CD4-positive, CD25-positive, alpha-beta regulatory T cell (primary cell): Measurements from ENCODE around the gene STX18. TPM values are rescaled to one million over a fixed set of nuclear protein-coding genes. Genes with fewer than 3 reads are reported as not detected.

Source experiments
- ATAC-seq, 2 donors: fragments of 150-1000 bp; cut with Tn5 transposase; one replicate each; pipeline ENCODE4 v1.10.0; 2021; ENCODE audit warnings: low read depth in 2 of 2, moderate number of reproducible peaks in 2 of 2, moderate library complexity in 1 of 2
- DNase-seq, 3 donors: peaks; one replicate each; pipeline versions ENCODE4 v3.0.0 to v3.0.0-alpha.2; 2012 to 2022; ENCODE audit warnings: mixed read lengths in 1 of 3
- H3K27ac ChIP-seq: one replicate; pipeline ENCODE4 v1.7.0; 2013; ENCODE audit warnings: mild to moderate bottlenecking, low read length; ENCODE audit not compliant: insufficient read depth, poor library complexity, severe bottlenecking
- H3K27me3 ChIP-seq: one replicate; pipeline ENCODE4 v1.7.0; 2013; ENCODE audit warnings: low read length; ENCODE audit not compliant: control insufficient read depth, insufficient read depth
- H3K36me3 ChIP-seq: one replicate; pipeline ENCODE4 v1.7.0; 2013; ENCODE audit warnings: mild to moderate bottlenecking, low read length, moderate library complexity; ENCODE audit not compliant: control insufficient read depth, insufficient read depth
- H3K4me1 ChIP-seq: 2 replicates; pipeline ENCODE4 v1.7.0; 2013; ENCODE audit warnings: mild to moderate bottlenecking, low read length; ENCODE audit not compliant: insufficient read depth, control insufficient read depth, poor library complexity, severe bottlenecking
- H3K4me3 ChIP-seq: one replicate; pipeline ENCODE4 v1.7.0; 2013; ENCODE audit warnings: low read depth, mild to moderate bottlenecking, low read length, moderate library complexity
- H3K9me3 ChIP-seq, 2 experiments: 1 replicate in 1 of 2; 2 replicates in 1 of 2; pipeline ENCODE4 v1.7.0; 2013; ENCODE audit warnings: low read length in 2 of 2, mild to moderate bottlenecking in 1 of 2, moderate library complexity in 1 of 2; ENCODE audit not compliant: control insufficient read depth in 2 of 2
- H3K27ac Mint-ChIP-seq, 3 donors: one replicate each; pipeline ENCODE4 v1.8.0; 2020 to 2022; ENCODE audit warnings: mild to moderate bottlenecking in 3 of 3, mixed read lengths in 3 of 3, moderate library complexity in 2 of 3
- H3K27me3 Mint-ChIP-seq: one replicate; pipeline ENCODE4 v1.8.0; 2022; ENCODE audit warnings: mild to moderate bottlenecking, mixed read lengths
- H3K36me3 Mint-ChIP-seq: one replicate; pipeline ENCODE4 v1.8.0; 2020; ENCODE audit warnings: mixed read lengths
- H3K4me1 Mint-ChIP-seq, 4 donors: one replicate each; pipeline ENCODE4 v1.8.0; 2020 to 2022; ENCODE audit warnings: mixed read lengths in 4 of 4, mild to moderate bottlenecking in 1 of 4
- H3K4me3 Mint-ChIP-seq, 4 donors: one replicate each; pipeline ENCODE4 v1.8.0; 2020 to 2022; ENCODE audit warnings: mild to moderate bottlenecking in 4 of 4, mixed read lengths in 4 of 4, moderate library complexity in 3 of 4
- H3K9me3 Mint-ChIP-seq, 7 donors: one replicate each; pipeline ENCODE4 v1.8.0; 2020 to 2022; ENCODE audit warnings: mixed read lengths in 7 of 7, mild to moderate bottlenecking in 3 of 7, moderate library complexity in 2 of 7
- polyA plus RNA-seq, 4 donors: library from polyadenylated mRNA; unstranded; fragments of 300-500 nt; fragmentation: Illumina TruSeq; gene quantifications; one replicate each; pipeline ENCODE4 v1.2.3, GENCODE V29; 2021
- total RNA-seq: library from RNA; stranded (reverse); gene quantifications from one replicate; pipeline ENCODE4 v1.2.3, GENCODE V29; 2022

Gene STX18
- total and polyA plus RNA-seq, 5 donors from 2014 or later = 15.9 to 27.2 (median 23.6) TPM

DNA sequence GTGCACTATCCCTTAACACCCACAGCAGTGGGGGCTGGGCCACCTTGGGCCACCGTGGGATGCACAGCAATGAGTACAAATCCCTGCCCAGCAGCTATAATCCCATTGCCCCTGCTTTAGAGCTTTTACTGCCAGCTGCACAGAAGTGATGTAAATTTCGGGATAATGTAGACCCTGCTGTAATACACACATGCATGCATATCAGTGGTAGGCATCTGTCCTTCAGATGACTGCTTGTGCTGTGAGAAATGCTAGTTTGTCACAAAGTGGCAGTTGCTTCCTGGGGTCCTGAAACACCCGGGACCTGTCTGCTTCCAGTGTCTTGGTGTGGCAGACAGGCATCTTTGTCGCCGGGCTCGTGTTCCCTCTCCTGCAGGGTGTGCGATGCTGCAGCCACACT lies 140.8 kb downstream of the STX18 start:
- ATAC-seq = no peak
- no peak for DNase-seq
- H3K4me3 ChIP-seq = no peak overlapping the region
- peaks cover 8% of the 10 kb centered on the region for H3K27me3 Mint-ChIP-seq
- no peak overlapping the region for H3K4me3 Mint-ChIP-seq
- H3K27ac ChIP-seq = no peak overlapping the region
- H3K36me3 Mint-ChIP-seq = no peaks in the 10 kb centered on the region
- no peak overlapping the region for H3K27ac Mint-ChIP-seq
- H3K4me1 ChIP-seq = no peaks in the 10 kb centered on the region
- H3K27me3 ChIP-seq = peaks cover 2% of the 10 kb centered on the region
- no peaks in the 10 kb centered on the region for H3K9me3 ChIP-seq
- H3K9me3 Mint-ChIP-seq = peaks cover 0 to 3% (median 0%) of the 10 kb centered on the region in 7 donors
- no peaks in the 10 kb centered on the region for H3K4me1 Mint-ChIP-seq
- no peaks in the 10 kb centered on the region for H3K36me3 ChIP-seq

DNA sequence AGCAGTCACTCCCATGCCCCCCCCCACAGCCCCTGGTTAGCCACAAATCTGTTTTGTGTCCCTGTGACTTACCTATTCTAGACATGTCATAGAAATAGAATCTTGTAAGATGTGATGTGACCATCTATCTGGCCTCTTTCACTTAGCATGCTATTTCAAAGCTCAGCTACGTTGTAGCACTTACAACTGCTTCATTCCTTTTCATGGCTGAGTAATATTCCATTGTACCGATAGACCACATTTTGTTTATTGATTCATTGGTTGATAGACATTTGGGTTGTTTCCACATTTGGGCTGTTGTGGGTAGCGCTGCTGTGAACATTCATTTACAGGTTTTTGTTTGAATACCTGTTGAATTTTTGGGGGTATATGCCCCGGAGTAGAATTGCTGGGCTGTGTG lies 143.4 kb downstream of the STX18 start:
- Mint-ChIP-seq H3K27ac (no peak overlapping the region), H3K4me3 (no peak overlapping the region), H3K36me3 (peaks cover 3% of the 10 kb centered on the region), H3K4me1 (no peaks in the 10 kb centered on the region), H3K27me3 (no peaks in the 10 kb centered on the region), H3K9me3 (peaks cover 0 to 3% (median 0%) of the 10 kb centered on the region in 7 donors)
- ATAC-seq (no peak), DNase-seq (no peak)
- no peaks in the 10 kb centered on the region for H3K4me1 ChIP-seq
- H3K27me3 ChIP-seq = peaks cover 2% of the 10 kb centered on the region
- no peak overlapping the region for H3K27ac ChIP-seq
- H3K36me3 ChIP-seq = no peaks in the 10 kb centered on the region
- H3K9me3 ChIP-seq = no peaks in the 10 kb centered on the region
- H3K4me3 ChIP-seq = no peak overlapping the region

DNA sequence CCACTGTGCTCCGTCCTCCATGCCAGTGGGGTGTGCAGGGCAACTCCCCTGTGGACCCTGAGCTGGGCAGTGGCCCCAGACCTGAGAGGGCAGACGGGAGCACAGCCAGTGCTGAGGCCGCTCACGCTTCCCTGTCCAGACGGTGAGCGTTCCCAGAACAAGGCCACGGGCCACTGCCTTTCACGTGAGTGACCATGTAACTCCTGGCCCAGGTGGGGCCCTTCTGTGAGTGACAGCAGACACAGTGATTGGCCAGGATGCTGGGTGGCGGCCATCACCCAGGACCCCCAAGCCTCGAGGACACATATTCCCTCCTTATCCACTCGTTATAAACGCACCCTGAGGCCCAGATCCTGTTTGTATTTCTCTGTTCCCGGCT lies 144.4 kb downstream of the STX18 start:
- no peaks in the 10 kb centered on the region for H3K4me1 ChIP-seq
- no peak overlapping the region for H3K27ac ChIP-seq
- Mint-ChIP-seq H3K36me3 (peaks cover 3% of the 10 kb centered on the region), H3K4me1 (no peaks in the 10 kb centered on the region), H3K9me3 (peaks cover 0 to 3% (median 0%) of the 10 kb centered on the region in 7 donors), H3K4me3 (no peak overlapping the region), H3K27ac (no peak overlapping the region), H3K27me3 (no peaks in the 10 kb centered on the region)
- H3K9me3 ChIP-seq = no peaks in the 10 kb centered on the region
- DNase-seq = no peak
- no peaks in the 10 kb centered on the region for H3K36me3 ChIP-seq
- peaks cover 2% of the 10 kb centered on the region for H3K27me3 ChIP-seq
- H3K4me3 ChIP-seq = no peak overlapping the region
- no peak for ATAC-seq

DNA sequence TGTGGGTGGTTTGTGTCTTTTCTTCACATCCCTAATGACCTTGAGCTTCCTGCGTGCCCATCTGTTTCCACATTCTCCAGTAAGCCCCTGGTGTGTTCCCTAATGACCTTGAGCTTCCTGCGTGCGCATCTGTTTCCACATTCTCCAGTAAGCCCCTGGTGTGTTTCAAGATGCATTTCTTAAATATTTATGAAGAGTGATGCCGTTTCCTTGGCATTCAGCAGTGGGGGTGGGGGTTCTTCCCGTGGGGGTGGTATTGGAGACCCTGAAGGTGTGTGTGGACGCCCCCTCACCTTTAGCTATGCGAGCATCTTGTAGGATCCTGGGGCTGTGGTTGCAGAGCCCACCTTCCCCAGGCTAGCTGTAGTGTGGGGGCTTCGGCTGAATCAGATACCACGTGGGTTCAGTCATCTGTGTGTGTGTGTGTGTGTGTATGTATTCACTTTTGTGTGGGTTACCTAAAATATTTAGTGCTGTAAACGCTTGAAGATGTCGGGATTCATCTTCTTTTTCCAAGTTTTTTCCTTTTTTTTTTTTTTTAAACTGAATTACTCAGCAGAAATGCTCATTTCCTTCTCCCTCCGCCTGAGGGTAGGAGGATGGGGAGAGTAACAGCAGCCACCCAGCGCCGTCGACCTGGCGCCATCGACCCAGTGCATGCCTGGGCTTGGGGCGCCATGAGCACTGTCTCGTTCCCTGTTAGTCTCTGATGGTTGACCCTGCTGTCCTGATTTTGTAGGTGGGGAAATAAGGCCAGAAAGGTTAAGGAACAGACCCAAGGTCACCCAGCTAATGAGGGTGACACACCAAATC lies 145.0 kb downstream of the STX18 start:
- H3K4me3 Mint-ChIP-seq = no peak overlapping the region
- H3K27ac Mint-ChIP-seq = peak overlapping the region in 1 of 3 donors; percentile 59
- no peak for ATAC-seq

DNA sequence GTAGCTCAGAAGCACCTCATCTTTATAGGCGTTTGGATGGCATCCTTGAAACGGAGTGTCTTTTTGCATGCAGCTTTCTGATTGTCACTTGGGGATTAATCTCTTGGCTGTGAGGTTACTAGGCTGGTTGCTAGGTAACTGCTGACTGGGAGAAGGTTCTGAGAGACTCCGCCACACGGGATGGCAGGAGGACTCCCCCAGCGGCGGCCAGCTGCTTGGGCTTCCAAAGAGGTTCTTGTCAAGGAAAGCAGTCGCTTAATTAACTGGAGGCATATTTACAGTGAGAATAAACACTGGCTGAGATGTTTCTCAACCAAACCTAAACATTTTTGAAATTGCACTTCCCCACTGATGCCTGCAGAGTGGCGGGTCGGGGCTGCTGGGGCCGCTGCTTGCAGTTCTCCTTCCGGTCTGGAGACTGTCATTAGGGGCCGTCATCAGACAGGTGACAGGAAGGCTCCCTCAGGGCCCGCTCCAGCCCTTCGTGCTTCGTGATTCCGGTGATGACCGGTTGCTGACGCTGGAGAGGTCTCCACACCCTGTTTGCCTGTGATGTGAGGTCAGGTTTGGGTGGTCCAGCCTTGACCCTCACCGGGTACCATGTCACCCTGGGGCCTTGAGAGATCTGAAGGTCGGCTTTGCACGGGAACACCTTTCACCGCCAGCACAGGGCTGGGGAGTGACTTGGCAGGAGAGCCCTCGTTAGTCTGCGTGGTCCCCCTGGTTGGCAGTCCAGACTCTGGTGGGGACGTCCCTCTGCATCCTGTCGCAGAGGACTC lies 145.8 kb downstream of the STX18 start:
- Mint-ChIP-seq H3K4me1 (no peaks in the 10 kb centered on the region), H3K27me3 (peaks cover 4% of the 10 kb centered on the region), H3K9me3 (peaks cover 0 to 3% (median 0%) of the 10 kb centered on the region in 7 donors), H3K36me3 (peaks cover 3% of the 10 kb centered on the region), H3K4me3 (no peak overlapping the region), H3K27ac (no peak overlapping the region)
- ATAC-seq (no peak), DNase-seq (no peak)
- Histone ChIP-seq H3K36me3 (no peaks in the 10 kb centered on the region), H3K27me3 (peaks cover 2% of the 10 kb centered on the region), H3K9me3 (no peaks in the 10 kb centered on the region), H3K27ac (no peak overlapping the region), H3K4me1 (no peaks in the 10 kb centered on the region), H3K4me3 (no peak overlapping the region)

More for the DNA sequence above, 145.0 kb downstream of the STX18 start:
- Histone ChIP-seq H3K27me3 (peaks cover 2% of the 10 kb centered on the region), H3K9me3 (no peaks in the 10 kb centered on the region), H3K36me3 (no peaks in the 10 kb centered on the region), H3K4me1 (no peaks in the 10 kb centered on the region), H3K4me3 (no peak overlapping the region), H3K27ac (no peak overlapping the region)
- Mint-ChIP-seq H3K27me3 (peaks cover 3% of the 10 kb centered on the region), H3K4me1 (no peaks in the 10 kb centered on the region), H3K36me3 (peaks cover 3% of the 10 kb centered on the region), H3K9me3 (peaks cover 0 to 3% (median 0%) of the 10 kb centered on the region in 7 donors)
- no peak for DNase-seq

DNA sequence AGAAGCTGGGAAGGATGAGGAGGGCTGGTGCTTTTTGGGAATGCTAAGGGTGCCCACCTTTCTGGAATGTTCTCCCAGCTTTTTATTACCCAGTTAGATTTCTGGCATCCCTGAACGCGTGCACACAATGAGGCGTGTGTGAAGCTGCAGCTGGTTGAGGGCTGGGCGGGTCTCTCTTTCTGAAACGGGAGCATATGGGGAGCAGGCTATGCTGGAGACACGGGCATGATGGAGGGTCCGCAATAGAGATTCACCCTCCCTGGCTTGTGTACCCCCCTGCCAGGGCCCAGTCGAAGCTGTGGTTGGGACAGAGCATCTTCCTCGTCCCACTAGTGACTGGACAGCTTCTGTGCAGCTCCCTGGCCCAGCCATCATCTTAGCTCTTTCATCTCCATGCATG lies 146.5 kb downstream of the STX18 start:
- peaks cover 3% of the 10 kb centered on the region for H3K36me3 Mint-ChIP-seq
- H3K4me1 ChIP-seq = no peaks in the 10 kb centered on the region
- H3K36me3 ChIP-seq = no peaks in the 10 kb centered on the region
- no peaks in the 10 kb centered on the region for H3K9me3 ChIP-seq
- DNase-seq = no peak
- H3K27me3 ChIP-seq = no peaks in the 10 kb centered on the region
- no peaks in the 10 kb centered on the region for H3K4me1 Mint-ChIP-seq
- H3K9me3 Mint-ChIP-seq = peaks cover 0 to 3% (median 0%) of the 10 kb centered on the region in 7 donors
- H3K27ac ChIP-seq = no peak overlapping the region
- no peak overlapping the region for H3K4me3 Mint-ChIP-seq
- no peak for ATAC-seq
- no peak overlapping the region for H3K4me3 ChIP-seq
- peaks cover 7% of the 10 kb centered on the region for H3K27me3 Mint-ChIP-seq
- no peak overlapping the region for H3K27ac Mint-ChIP-seq

DNA sequence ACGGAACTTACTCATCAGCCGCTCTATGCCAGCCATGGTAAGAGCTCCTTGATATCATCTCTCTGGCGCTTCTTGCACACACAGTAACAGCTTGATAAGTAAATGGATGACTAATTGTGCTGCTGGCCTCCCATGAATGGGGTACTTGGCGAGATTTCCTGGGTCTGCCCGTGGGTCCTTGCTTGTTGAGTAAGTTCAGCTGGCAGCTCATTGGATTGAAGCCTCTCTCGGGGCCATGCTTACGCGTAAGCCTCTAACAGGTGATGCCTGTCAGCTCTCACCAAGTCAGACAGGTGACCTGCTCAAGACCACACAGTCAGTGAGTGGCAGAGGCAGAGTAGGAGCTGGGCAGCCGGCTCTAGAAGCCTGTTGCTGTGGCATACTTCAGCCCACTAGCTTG lies 147.2 kb downstream of the STX18 start:
- no peak overlapping the region for H3K4me3 ChIP-seq
- no peaks in the 10 kb centered on the region for H3K4me1 ChIP-seq
- no peak for DNase-seq
- Mint-ChIP-seq H3K4me1 (no peaks in the 10 kb centered on the region), H3K36me3 (peaks cover 3% of the 10 kb centered on the region), H3K9me3 (peaks cover 0 to 3% (median 0%) of the 10 kb centered on the region in 7 donors), H3K4me3 (no peak overlapping the region), H3K27ac (no peak overlapping the region), H3K27me3 (peaks cover 12% of the 10 kb centered on the region)
- H3K36me3 ChIP-seq = no peaks in the 10 kb centered on the region
- H3K27me3 ChIP-seq = peaks cover 2% of the 10 kb centered on the region
- H3K27ac ChIP-seq = no peak overlapping the region
- no peaks in the 10 kb centered on the region for H3K9me3 ChIP-seq
- ATAC-seq = no peak
